Right atrium auricular region (tissue), 2 donors: Measurements from ENCODE around the gene ACOX3. TPM values are rescaled to one million over a fixed set of nuclear protein-coding genes. Genes with fewer than 3 reads are reported as not detected.
A peak's percentile ranks its signal among the peaks of the same experiment; 100 is the strongest.

Experiments
- DNase-seq: peaks from one replicate; pipeline ENCODE4 v3.0.0-alpha.2; 2019; ENCODE audit warnings: low spot score
- H3K27ac ChIP-seq, 2 donors: fragments of 200-600 bp; sonication (generic); 1 replicate in 1 of 2; 2 replicates in 1 of 2; pipeline ENCODE4 v1.5.1; 2016 to 2019
- H3K27me3 ChIP-seq, 2 donors: fragments of 200-600 bp; sonication (generic); one replicate each; pipeline versions ENCODE4 v1.5.1 to v1.6.0; 2017 to 2019
- H3K36me3 ChIP-seq: fragments of 200-600 bp; sonication (generic); one replicate; pipeline ENCODE4 v1.5.1; 2016
- H3K4me1 ChIP-seq, 2 donors: fragments of 200-600 bp; sonication (generic); one replicate each; pipeline versions ENCODE4 v1.5.1 to v1.6.0; 2017 to 2019
- H3K4me3 ChIP-seq, 2 donors: fragments of 200-600 bp; sonication (generic); 1 replicate in 1 of 2; 2 replicates in 1 of 2; pipeline ENCODE4 v1.5.1; 2017 to 2019; ENCODE audit warnings: mild to moderate bottlenecking in 1 of 2, moderate library complexity in 1 of 2
- H3K9me3 ChIP-seq, 2 donors: fragments of 200-600 bp; sonication (generic); one replicate each; pipeline ENCODE4 v1.5.1; 2019
- total RNA-seq, 2 donors: library from RNA; depleted of rRNA; stranded (reverse); fragments of >200 nt; gene quantifications; one replicate each; pipeline ENCODE4 v1.1.0, GENCODE V29; 2016
- TF ChIP-seq, protein P1 (sequence below), 2 donors: fragments of 200-600 bp; sonication (generic); IDR thresholded peaks; one replicate each; pipeline ENCODE4 v1.5.1; 2019; ENCODE audit warnings: antibody characterized with exemption in 2 of 2

The ACOX3 gene
- total RNA-seq, 2 donors from 2014 or later: 66.9 to 68.8 TPM

DNA sequence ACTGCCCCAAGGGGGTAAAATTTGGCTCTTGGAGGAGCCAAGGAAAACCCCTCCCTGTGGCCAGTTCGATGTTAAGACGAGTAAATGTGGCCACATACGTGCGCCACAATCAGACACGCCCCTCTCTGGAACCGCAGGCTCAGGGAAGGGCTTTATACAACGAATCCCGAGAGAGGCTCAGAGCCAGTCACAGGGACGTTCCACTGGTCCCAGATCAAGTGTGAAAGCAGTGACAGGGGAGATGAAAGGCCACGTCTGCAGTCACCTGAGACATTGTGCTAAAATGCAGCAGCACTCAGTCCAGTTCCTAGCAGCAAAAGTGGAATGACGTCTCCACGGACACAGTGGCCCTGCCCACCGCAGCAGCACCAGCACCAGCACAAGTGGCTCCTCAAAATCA is 68.0 kb downstream of the ACOX3 start:
- DNase-seq: no peak

DNA sequence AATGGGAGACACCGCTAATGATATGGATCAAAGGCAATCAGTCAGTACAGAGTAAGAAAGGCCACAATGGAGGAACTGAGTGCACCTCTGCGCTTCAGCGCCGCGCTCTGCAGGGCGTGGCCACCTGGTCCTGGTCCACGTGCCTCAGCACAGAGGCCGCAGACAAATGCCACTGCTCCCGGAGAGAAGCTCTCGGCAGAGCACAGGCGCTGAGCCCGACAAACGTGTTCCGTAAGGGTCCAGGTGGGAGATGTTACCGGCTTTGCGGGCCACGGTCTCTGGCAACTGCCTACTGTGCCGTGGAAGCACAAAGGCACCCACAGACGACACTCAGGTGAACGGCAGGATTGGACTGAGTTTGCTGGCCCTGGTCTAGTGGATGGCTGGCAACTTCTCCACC is 68.9 kb downstream of the ACOX3 start:
- H3K4me3 ChIP-seq: no peak overlapping the region
- TF ChIP-seq, protein P1, sequence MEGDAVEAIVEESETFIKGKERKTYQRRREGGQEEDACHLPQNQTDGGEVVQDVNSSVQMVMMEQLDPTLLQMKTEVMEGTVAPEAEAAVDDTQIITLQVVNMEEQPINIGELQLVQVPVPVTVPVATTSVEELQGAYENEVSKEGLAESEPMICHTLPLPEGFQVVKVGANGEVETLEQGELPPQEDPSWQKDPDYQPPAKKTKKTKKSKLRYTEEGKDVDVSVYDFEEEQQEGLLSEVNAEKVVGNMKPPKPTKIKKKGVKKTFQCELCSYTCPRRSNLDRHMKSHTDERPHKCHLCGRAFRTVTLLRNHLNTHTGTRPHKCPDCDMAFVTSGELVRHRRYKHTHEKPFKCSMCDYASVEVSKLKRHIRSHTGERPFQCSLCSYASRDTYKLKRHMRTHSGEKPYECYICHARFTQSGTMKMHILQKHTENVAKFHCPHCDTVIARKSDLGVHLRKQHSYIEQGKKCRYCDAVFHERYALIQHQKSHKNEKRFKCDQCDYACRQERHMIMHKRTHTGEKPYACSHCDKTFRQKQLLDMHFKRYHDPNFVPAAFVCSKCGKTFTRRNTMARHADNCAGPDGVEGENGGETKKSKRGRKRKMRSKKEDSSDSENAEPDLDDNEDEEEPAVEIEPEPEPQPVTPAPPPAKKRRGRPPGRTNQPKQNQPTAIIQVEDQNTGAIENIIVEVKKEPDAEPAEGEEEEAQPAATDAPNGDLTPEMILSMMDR (IDR thresholded peaks at IDR 0.05): no peak
- no peaks in the 10 kb centered on the region for H3K9me3 ChIP-seq
- peak overlapping the region in 1 of 2 donors; percentile 52 for H3K27ac ChIP-seq
- H3K36me3 ChIP-seq: peaks cover 35% of the 10 kb centered on the region
- no peaks in the 10 kb centered on the region for H3K4me1 ChIP-seq
- no peak for DNase-seq
- no peaks in the 10 kb centered on the region for H3K27me3 ChIP-seq

More for the DNA sequence above, 68.0 kb downstream of the ACOX3 start:
- H3K27me3 ChIP-seq: no peaks in the 10 kb centered on the region
- peaks cover 30% of the 10 kb centered on the region for H3K36me3 ChIP-seq
- no peaks in the 10 kb centered on the region for H3K4me1 ChIP-seq
- TF ChIP-seq, protein P1 (IDR thresholded peaks at IDR 0.05): no peak
- H3K27ac ChIP-seq: peak overlapping the region in 1 of 2 donors; percentile 52
- no peak overlapping the region for H3K4me3 ChIP-seq
- no peaks in the 10 kb centered on the region for H3K9me3 ChIP-seq

DNA sequence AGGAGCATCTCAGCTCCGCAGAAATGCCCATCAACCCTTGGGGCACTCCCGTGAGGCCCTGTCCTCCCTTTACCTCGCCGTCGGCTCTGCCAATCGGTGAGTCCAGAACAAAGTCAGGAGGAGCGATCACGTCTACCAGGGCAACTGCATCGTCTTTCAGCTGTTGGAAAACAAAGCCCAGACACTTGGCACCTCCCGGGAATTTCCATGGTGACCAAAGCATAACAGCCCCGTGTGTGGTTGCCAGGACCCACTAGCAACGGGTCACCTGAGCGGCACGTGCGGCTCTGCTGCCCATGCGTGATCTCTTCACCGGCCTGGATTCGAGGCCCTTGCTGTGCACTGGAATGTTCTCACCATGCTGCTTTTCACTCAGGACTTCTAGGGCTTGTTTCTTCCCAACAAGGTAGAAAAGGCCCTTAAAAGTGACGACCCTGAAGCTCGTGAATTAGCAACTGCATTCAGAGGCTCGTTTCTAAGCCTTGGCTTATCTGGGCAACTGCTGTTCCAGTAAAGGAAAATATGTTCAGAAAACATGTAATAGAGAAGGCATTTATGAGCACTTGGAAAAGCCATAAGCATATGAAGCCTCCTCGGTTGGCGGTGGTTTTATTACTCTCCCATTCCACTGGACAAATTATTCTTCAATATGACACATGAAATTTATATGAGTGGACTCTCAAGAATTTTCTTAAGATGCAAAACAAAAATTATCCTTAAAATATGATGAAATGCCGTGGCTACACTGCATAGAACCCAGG is 69.5 kb downstream of the ACOX3 start:
- peak overlapping the region in 1 of 2 donors; percentile 60 for H3K27ac ChIP-seq
- peaks cover 41% of the 10 kb centered on the region for H3K36me3 ChIP-seq
- no peaks in the 10 kb centered on the region for H3K27me3 ChIP-seq
- TF ChIP-seq, protein P1 (IDR thresholded peaks at IDR 0.05): no peak
- DNase-seq: no peak
- no peaks in the 10 kb centered on the region for H3K4me1 ChIP-seq
- H3K9me3 ChIP-seq: no peaks in the 10 kb centered on the region
- H3K4me3 ChIP-seq: no peak overlapping the region

DNA sequence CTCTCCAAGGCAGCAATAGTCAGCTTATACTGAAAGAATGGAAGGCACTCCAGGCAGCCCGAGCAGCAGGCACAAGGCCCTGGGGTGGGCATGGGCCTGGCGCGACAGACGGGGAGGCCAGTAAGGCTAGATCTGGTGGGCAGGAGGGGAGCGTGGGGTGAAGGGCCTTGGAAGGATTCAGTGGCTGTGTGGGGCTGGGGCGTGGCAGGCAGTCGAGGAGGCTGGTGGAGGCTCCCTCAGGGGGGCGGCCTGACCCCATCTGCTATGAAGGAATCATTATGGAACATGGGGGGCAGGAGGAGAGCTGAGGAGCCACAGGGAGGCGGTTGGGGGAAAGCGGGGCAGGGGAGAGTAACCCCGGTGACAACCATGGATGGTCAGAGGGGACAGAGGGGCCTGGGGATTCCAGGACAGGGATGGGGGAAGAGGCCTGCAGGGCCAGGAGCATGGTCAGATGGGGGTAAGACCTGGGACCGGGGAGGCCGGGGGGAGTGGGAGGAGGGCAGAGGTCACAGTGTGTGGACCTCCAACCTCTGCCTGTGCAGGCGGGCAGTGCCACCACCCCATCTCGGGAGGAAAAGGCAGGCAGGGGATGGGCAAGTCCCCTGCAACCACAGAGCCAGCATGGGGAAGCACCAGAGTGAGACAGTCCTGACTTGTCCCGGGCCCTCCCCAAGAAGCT is 70.3 kb downstream of the ACOX3 start:
- Histone ChIP-seq H3K4me1 (no peaks in the 10 kb centered on the region), H3K4me3 (no peak overlapping the region), H3K27me3 (no peaks in the 10 kb centered on the region), H3K36me3 (peaks cover 37% of the 10 kb centered on the region), H3K27ac (peak overlapping the region in 1 of 2 donors; percentile 60), H3K9me3 (no peaks in the 10 kb centered on the region)
- DNase-seq: no peak
- TF ChIP-seq, protein P1 (IDR thresholded peaks at IDR 0.05): no peak

DNA sequence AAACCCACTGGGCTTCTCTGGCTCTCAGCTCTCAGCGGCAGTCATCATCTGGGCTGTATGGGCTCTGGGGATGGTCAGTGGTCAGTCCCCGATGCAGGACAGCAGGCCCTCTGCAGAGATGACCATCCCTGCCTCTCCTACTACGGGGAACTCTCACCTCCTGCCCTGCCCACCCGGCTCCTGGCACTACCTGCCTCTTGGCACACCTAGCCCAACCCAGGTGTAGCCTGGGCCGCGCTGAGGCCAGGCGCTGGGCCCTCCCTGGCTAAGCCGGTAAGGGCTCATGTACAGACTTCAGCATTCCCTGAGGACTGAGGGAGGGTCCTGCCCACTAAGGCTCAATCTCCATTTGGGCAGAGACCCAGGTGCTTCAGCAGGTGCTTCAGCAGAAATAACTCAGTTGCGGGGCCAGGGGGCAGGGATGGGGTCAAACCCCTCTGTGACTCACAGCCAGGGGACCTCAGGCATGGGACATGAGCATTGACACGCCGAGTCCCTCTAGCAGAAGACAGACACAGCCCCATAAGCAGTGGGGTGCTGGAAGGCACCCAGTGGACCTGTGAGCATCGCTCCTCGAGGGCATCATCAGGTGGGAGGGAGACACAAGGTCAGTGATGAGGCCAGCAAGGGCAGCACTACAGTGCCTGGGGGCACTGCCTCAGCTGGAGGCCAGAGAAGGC is 71.0 kb downstream of the ACOX3 start:
- no peak for DNase-seq
- Histone ChIP-seq H3K27ac (no peak overlapping the region), H3K4me1 (no peaks in the 10 kb centered on the region), H3K27me3 (no peaks in the 10 kb centered on the region), H3K4me3 (no peak overlapping the region), H3K9me3 (no peaks in the 10 kb centered on the region), H3K36me3 (peaks cover 34% of the 10 kb centered on the region)
- TF ChIP-seq, protein P1 (IDR thresholded peaks at IDR 0.05): no peak
